Measurements from ENCODE around the gene CRAT.

DNA sequence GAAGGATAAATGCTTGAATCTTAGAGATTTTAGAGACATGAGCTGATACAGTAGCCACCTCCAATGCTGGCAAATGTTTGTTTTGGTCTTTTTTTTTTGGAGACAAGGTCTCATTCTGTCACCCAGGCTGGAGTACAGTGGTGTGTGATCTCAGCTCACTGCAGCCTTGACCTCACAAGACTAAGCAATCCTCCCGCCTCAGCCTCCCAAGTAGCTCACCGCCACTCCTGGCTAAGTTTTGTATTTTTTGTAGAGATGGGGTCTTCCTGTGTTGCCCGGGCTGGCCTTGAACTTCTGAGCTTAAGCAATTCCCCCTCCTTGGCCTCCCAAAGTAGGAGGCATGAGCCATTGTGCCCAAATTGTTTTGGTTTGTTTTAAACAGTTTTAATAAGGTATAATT, 36.5 kb downstream of the CRAT start:
- TF ChIP-seq, protein P1, sequence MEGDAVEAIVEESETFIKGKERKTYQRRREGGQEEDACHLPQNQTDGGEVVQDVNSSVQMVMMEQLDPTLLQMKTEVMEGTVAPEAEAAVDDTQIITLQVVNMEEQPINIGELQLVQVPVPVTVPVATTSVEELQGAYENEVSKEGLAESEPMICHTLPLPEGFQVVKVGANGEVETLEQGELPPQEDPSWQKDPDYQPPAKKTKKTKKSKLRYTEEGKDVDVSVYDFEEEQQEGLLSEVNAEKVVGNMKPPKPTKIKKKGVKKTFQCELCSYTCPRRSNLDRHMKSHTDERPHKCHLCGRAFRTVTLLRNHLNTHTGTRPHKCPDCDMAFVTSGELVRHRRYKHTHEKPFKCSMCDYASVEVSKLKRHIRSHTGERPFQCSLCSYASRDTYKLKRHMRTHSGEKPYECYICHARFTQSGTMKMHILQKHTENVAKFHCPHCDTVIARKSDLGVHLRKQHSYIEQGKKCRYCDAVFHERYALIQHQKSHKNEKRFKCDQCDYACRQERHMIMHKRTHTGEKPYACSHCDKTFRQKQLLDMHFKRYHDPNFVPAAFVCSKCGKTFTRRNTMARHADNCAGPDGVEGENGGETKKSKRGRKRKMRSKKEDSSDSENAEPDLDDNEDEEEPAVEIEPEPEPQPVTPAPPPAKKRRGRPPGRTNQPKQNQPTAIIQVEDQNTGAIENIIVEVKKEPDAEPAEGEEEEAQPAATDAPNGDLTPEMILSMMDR (IDR thresholded peaks at IDR 0.05), result no peak
- TF ChIP-seq POLR2AphosphoS5 (IDR thresholded peaks at IDR 0.05) (no peak), POLR2A (IDR thresholded peaks at IDR 0.05) (no peak), EP300 (IDR thresholded peaks at IDR 0.05) (no peak)
